ENCODE measurements around the gene TMEM19. TPM values are rescaled to one million over a fixed set of nuclear protein-coding genes. Genes with fewer than 3 reads are reported as not detected.

The TMEM19 gene
- total RNA-seq, 1 donor from 2014 or later, result 13.7 TPM

DNA sequence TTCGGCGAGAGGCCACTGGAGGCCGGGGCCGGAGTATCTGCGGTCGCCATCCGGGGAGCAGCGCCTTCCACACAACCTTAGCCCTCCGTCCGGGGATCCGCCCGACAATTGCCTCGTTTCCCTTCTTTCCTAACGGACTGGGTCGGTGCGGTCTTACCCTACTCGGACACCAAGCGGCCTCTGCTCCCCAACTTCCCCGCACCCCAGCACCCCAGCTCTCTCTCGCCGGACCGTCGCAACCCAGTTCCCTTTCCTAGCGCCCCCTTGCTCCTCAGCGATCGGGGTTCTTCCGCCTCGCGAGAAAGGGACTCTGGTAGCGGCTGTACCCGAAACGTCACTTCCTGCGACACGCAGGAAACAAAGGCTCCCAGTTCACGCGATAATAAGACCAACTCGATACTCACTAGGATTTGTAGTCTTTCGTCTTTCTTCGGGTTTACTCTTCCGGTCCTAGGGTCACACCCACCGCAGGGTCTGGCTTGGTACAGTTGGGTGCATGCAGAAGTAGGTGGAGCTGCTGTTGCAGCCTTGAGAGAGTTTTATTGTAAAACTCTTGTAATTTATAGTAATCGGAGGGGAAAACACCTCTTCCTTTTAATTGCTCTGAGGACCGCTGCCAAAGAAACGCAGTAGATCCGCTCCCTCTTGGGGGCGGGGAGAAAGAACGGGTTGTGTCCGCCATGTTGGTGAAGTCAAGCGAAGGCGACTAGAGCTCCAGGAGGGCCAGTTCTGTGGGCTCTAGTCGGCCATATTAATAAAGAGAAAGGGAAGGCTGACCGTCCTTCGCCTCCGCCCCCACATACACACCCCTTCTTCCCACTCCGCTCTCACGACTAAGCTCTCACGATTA lies 22.1 kb upstream of the TMEM19 start, which contains the start of the genes THAP2 and ZFC3H1:
TSS of gene THAP2 (plus strand) at position 741 of the 850 bp plus-strand sequence. CDS start 209 bp downstream, outside the sequence.
TSS of gene ZFC3H1 (minus strand) at position 288 of the 850 bp plus-strand sequence. CDS start at position 50, 238 bp downstream.
- Mint-ChIP-seq H3K36me3 (ENCODE audit: unreplicated experiment) (peaks cover 5% of the 10 kb centered on the region), H3K4me1 (ENCODE audit: low read depth, unreplicated experiment) (peaks cover 14% of the 10 kb centered on the region), H3K27ac (ENCODE audit: unreplicated experiment) (peak within 1 kb of the TSS; percentile 99), H3K9me3 (ENCODE audit: unreplicated experiment) (peaks cover 14% of the 10 kb centered on the region), H3K27me3 (ENCODE audit: unreplicated experiment) (peaks cover 16% of the 10 kb centered on the region), H3K4me3 (ENCODE audit: unreplicated experiment) (peak within 1 kb of the TSS; percentile 93)
- DNase-seq, result peak; percentile 85
- TF ChIP-seq, protein P1, sequence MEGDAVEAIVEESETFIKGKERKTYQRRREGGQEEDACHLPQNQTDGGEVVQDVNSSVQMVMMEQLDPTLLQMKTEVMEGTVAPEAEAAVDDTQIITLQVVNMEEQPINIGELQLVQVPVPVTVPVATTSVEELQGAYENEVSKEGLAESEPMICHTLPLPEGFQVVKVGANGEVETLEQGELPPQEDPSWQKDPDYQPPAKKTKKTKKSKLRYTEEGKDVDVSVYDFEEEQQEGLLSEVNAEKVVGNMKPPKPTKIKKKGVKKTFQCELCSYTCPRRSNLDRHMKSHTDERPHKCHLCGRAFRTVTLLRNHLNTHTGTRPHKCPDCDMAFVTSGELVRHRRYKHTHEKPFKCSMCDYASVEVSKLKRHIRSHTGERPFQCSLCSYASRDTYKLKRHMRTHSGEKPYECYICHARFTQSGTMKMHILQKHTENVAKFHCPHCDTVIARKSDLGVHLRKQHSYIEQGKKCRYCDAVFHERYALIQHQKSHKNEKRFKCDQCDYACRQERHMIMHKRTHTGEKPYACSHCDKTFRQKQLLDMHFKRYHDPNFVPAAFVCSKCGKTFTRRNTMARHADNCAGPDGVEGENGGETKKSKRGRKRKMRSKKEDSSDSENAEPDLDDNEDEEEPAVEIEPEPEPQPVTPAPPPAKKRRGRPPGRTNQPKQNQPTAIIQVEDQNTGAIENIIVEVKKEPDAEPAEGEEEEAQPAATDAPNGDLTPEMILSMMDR (IDR thresholded peaks at IDR 0.05; ENCODE audit: partially characterized antibody, unreplicated experiment), result no peak

DNA sequence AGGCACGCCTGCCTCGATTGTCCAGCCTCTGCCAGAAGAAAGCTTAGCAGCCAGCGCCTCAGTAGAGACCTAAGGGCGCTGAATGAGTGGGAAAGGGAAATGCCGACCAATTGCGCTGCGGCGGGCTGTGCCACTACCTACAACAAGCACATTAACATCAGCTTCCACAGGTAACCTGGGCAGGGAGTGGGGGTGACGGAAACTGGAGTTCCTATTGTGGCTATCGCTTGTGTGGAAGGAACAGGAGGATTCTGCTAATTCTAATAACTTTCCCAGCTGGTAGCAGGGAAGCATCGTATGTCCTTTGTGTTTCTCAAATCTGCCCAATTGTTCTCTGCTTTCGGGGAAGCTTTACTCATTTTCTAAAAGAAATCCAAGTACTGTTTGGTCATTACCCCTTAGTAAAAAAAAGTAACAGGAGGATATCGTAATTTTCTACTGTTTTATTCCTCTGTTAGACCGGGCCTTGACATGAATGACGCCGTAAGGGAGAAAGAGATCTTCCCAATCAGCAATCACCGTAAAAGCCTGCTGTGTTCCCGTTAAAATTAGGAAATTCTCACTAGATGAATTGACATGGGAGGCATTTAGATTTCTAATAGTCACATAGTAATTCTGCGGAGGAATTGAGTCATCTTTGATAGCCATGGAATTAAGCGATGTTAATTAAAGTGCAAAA lies 21.3 kb upstream of the TMEM19 start:
- no peak for DNase-seq
- Mint-ChIP-seq H3K9me3 (ENCODE audit: unreplicated experiment) (peaks cover 14% of the 10 kb centered on the region), H3K27me3 (ENCODE audit: unreplicated experiment) (peaks cover 16% of the 10 kb centered on the region), H3K27ac (ENCODE audit: unreplicated experiment) (peak overlapping the region; percentile 99), H3K4me1 (ENCODE audit: low read depth, unreplicated experiment) (peaks cover 14% of the 10 kb centered on the region), H3K4me3 (ENCODE audit: unreplicated experiment) (peak overlapping the region; percentile 93), H3K36me3 (ENCODE audit: unreplicated experiment) (no peaks in the 10 kb centered on the region)
- TF ChIP-seq, protein P1 (IDR thresholded peaks at IDR 0.05; ENCODE audit: partially characterized antibody, unreplicated experiment), result no peak

DNA sequence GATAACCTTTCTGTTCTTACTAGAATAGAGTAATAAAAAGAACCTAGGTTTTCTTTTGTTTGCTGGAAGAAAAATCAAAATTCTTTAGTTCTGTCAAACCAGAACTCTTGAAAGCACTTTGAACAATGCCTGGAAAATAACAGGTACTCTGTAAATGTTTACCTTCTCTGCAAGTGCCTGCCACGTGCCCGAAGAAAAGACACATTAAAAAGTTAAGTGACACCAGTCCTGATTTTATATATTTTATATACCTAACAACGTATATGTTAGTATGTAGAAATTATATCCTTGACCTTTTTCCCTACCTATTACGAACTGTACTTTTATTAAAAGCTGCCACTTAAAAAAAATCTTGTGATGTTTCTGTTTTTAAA lies 20.8 kb upstream of the TMEM19 start:
- Mint-ChIP-seq H3K4me1 (ENCODE audit: low read depth, unreplicated experiment) (peaks cover 14% of the 10 kb centered on the region), H3K4me3 (ENCODE audit: unreplicated experiment) (peak overlapping the region; percentile 93), H3K36me3 (ENCODE audit: unreplicated experiment) (no peaks in the 10 kb centered on the region), H3K27me3 (ENCODE audit: unreplicated experiment) (peaks cover 16% of the 10 kb centered on the region), H3K27ac (ENCODE audit: unreplicated experiment) (peak overlapping the region; percentile 99), H3K9me3 (ENCODE audit: unreplicated experiment) (peaks cover 14% of the 10 kb centered on the region)
- TF ChIP-seq, protein P1 (IDR thresholded peaks at IDR 0.05; ENCODE audit: partially characterized antibody, unreplicated experiment), result no peak
- DNase-seq, result no peak

- no peak for DNase-seq
- peaks cover 16% of the 10 kb centered on the region for H3K27me3 Mint-ChIP-seq (ENCODE audit: unreplicated experiment)
- H3K4me1 Mint-ChIP-seq (ENCODE audit: low read depth, unreplicated experiment), result peaks cover 14% of the 10 kb centered on the region
- peaks cover 14% of the 10 kb centered on the region for H3K9me3 Mint-ChIP-seq (ENCODE audit: unreplicated experiment)
- no peak overlapping the region for H3K27ac Mint-ChIP-seq (ENCODE audit: unreplicated experiment)
- TF ChIP-seq, protein P1 (IDR thresholded peaks at IDR 0.05; ENCODE audit: partially characterized antibody, unreplicated experiment), result no peak
- no peak overlapping the region for H3K4me3 Mint-ChIP-seq (ENCODE audit: unreplicated experiment)
- no peaks in the 10 kb centered on the region for H3K36me3 Mint-ChIP-seq (ENCODE audit: unreplicated experiment)
These were observed 19.6 kb upstream of the TMEM19 start for GRCh38 chr12:71666259-71666658.

Measured in glutamatergic neuron (in vitro differentiated cells).